GM18508 (cell line): ENCODE results near the gene ZKSCAN4.

Source experiments
- ATAC-seq: cut with Tn5 transposase; IDR thresholded peaks from one replicate; pipeline ENCODE4 v1.9.1; 2021; ENCODE audit warnings: moderate number of reproducible peaks; ENCODE audit not compliant: insufficient read depth, unreplicated experiment

Gene ZKSCAN4

GRCh38 chr6:28211840-28212509 lies 40.1 kb downstream of the ZKSCAN4 start:
- no peak for ATAC-seq

- ATAC-seq, result no peak
Measured at GRCh38 chr6:28209753-28210535, 42.1 kb downstream of the ZKSCAN4 start.

- no peak for ATAC-seq
Measured at GRCh38 chr6:28208111-28208659, 43.9 kb downstream of the ZKSCAN4 start.

GRCh38 chr6:28207510-28208110 lies 44.5 kb downstream of the ZKSCAN4 start:
- no peak for ATAC-seq

GRCh38 chr6:28206928-28207509 lies 45.0 kb downstream of the ZKSCAN4 start:
- no peak for ATAC-seq

- ATAC-seq, result no peak
Measured at GRCh38 chr6:28206527-28206926, 45.5 kb downstream of the ZKSCAN4 start.

GRCh38 chr6:28205879-28206278 lies 46.2 kb downstream of the ZKSCAN4 start:
- ATAC-seq, result no peak

GRCh38 chr6:28203201-28203600 lies 48.9 kb downstream of the ZKSCAN4 start:
- ATAC-seq, result no peak

- ATAC-seq, result no peak
Measured at GRCh38 chr6:28200020-28200419, 52.0 kb downstream of the ZKSCAN4 start.
